Posterior cingulate gyrus (tissue), 11 donors: Measurements from ENCODE around the gene USP34.
"Not testable (repeated sequence)": the region's sequence is repeated elsewhere in the genome, so short reads cannot be mapped to it uniquely, and the experiment has no call there.

Experiments used
- DNase-seq, 10 donors: peaks; one replicate each; pipeline versions ENCODE4 v3.0.0 to v3.0.0-alpha.2; 2020 to 2021; ENCODE audit warnings: mixed read lengths in 3 of 10
- intact Hi-C: fragments of 100-400 bp; cut with DNase I; formaldehyde crosslinking; loops from one replicate; pipeline ENCODE4 v1.15.1; 2023

The USP34 gene

DNA sequence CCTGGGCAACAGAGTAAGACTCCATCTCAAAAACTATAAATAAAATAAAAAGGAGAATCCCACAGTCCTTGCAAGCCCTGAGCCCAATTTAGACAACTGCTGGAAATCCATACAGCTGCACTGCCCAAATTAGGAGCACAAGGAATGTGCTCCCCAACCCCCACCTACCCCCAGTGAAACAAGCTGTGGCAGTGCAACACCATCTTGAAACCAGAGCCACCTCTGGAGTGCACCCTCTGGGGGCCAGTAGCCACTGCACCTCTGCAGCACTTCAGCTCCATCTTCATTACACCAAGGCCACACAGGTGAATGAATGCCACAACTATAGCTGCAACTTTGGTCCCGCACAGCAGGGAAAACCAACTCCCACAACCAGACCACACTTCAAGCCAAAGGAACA, 37.3 kb downstream of the USP34 start:
- intact Hi-C loops, result no loop called here
- DNase-seq, result no peak

DNA sequence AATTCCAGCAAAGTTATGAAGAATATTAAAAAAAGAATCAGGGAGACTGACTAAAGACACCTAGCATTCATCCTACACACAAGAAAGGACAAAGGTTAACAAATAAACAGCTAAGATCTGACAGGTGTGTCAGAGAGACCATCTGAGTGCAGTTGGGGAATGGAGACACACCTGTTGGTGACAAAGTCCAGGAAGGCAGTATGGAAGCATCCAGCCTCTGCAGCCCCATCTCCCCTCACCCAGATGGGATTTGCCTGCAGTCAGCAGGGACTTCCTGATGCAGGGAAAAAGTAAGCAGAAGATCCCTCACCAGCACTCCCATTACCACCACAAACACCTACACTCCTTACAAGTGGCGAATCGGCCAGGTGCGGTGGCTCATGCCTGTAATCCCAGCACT, 37.9 kb downstream of the USP34 start:
- intact Hi-C loops, result no loop called here
- DNase-seq, result no peak

DNA sequence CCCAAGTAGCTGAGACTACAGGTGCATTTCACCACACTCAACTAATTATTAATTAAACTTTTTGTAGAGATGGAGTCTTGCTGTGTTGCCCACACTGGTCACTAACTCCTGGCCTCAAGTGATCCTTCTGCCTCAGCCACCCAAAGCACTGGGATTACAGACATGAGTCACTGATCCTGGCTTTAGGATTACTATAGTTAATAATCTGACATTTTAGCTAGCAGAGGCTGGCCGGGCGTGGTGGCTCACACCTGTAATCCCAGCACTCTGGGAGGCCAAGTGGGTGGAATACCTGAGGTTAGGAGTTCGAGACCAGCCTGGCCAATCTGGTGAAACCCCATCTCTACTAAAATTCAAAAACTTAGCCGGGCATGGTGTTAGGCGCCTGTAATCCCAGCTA, 39.5 kb downstream of the USP34 start:
- DNase-seq, result no peak
- intact Hi-C loops, result no loop called here

DNA sequence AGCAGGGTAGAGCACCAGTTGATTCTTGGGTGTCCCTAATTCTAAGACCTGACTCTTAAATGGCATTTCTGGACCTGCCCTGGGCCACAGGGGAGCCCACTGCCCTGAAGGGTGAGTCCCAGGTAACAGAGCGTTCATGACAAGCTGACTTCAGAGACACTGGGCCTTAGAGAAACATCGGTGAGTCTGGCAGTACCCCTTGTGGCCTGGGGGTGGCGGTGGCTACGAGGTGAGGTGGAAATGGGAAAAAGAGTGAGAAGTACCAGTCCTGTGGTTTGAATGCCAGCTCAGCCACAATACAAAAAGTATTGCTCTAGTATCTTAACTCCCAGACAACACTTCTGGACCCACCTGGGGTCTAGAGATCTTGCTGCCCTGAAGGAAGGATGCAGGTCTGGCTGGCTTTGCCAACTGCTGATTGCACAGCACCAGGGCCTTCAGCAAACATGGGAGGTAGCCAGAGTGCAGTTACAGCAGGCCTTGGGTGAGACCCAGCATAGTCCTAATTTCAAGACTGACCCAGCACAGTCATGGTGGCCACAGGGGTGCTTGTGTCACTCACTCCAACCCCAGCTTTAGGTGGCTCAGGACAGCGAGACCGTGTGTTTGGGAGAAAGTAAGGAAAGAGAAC, 44.5 kb downstream of the USP34 start:
- DNase-seq, result no peak
- intact Hi-C loops, result no loop called here

DNA sequence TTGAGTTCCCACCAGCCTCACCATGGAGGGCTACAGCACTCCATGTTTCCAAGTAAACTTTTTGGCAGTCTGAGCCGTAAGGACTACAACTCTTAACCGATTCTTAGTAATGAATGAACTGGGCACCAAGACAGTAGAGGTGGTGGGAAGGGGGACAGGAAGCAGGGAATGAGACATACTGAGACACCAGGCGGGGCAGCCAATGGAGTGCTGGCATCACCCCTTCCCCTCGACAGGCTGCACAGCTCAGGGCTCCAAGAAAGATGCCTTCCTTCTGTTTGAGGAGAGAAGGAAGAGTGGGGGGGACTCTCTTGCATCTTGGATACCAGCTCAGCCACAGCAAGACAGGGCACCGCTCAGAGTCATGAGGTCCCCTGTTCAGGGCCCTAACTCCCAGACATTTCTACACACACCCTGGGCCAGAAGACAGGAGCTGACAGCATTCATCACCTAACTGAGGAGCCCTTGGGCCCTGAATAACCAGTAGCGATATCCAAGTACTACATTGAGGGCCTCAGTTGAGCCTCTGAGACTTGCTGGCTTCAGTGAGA, 45.2 kb downstream of the USP34 start:
- no peak for DNase-seq
- intact Hi-C loops, result no loop called here

DNA sequence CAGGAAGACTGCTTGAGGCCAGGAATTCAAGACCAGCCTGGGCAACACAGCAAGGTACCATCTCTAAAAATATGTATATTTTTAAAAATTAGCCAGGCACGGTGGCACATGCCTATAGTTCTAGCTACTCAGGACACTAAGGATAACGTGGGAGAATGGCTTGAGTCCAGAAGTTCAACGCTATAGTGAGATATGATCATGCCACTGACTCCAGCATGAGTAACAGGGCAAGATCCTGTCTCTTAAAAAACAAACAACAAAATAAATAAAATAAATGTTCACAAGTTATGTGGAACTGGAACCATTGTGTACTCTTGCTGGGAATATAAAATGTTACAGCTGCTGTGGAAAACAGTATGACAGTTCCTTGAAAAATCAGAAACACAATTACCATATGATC, 47.2 kb downstream of the USP34 start:
- intact Hi-C loops, result no loop called here
- no peak for DNase-seq

DNA sequence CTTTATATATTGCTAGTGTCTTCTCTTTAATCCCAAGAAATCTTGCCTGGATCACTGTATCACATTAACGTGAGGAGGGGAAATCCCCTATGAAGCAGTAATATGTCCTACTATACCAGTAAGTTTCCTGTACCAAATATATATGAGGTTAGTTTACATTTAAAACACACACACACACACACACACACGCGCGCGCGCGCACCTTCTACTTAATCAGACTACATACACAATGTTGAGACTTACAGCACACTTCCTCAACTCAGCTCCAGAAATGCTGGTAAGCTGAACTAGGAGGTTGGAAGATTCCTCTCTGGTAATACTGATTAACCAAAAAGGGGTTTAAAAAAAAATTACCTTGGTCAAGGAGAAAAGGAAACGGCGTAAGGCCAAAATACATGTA, 49.3 kb downstream of the USP34 start:
- intact Hi-C loops, result no loop called here
- DNase-seq, result no peak

DNA sequence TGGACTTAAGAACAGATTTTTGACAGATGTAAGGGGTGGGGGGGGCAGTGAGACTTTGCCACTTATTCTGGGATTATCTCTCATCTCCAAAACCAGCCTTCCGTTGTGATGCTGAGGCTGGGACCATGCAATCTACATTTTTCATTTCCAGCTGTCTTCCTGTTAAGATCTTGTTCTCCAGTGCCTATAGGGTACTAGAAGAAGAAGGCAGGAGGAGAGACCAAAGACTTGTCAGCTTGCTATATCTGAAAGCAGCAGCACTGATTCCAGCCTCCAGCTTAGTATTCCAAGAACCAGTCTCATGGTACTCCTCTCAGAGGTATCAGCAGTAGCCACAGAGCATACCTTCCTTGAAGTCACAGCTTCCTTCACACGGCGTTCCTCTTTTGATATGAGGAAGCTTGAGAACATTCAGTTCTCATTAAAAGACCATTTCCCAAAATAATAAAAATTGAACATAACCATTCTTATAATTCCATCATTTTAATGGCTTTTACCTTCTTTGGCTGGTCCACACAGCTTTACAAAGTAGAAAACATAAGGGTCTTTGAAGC, 49.8 kb downstream of the USP34 start:
- intact Hi-C loops, result no loop called here
- no peak for DNase-seq

DNA sequence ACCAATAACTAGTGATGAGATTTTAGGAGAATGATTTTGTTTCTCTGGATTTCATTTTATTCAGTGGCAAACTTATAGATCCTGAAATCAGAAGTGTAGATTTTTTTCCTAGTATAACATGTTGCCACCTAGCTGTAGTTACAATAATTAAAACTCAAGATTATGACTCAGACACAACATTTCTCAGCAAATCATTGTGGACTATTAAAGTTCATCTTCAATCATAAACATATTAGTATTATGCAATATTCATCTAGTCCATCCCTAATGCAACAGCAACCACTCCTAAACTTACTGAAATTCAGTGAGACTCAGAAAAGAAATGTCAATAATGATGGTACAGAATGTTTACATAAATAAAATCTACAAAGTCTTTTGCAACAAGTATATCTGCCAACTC, 51.3 kb downstream of the USP34 start:
- intact Hi-C loops, result no loop called here
- DNase-seq, result no peak

DNA sequence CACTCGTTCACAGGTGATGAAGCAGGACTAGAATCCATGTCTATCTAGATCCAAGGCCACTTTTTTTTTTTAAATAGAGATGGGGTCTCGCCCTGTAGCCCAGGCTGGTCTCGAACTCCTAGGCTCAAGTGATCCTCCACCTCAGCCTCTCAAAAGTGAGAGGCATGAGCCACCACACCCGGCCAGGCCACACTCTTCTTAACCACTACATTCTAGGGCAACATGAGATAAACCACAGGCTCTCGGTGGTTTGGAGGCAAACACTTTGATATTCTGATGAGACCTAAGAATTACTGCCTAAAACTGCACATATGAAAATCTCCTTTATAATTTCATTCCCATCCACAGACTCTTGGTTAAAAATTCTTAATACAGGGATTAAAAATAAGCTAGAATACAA, 51.8 kb downstream of the USP34 start:
- intact Hi-C loops, result no loop called here

DNA sequence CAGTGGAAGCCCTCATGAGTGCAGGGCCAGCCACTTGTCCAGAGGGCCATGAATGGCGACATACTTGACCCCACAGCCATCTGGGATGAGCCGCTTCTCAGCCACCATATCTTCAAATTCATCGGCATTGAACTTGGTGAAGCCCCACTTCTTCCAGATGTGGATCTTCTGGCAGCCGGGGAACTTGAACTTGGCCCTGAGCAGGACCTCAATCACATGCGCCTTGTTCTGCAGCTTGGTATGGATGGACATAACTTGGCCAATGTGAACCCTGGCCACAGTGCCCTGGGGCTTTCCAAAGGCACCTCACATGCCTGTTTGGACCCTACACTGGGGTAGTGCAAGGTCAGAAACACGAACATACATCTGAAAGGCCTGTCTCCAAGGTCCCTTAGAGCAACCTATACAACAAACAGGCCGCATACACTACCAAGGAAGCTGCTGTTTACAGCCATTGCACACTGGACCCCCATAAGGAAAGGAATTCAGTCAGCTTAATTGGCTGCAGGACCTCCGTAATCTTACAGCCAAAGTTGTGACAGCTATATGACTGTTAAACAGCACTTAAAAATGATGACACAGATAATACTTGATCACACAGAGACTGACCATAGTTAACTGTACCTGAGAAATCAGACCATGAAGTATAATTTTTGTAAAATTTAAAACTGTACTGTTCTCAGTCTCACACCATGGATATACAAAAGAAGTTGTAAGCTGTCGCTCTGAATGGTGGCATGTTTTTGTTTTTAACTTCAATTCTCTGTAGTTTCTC, 53.8 kb downstream of the USP34 start:
- DNase-seq, result no peak
- intact Hi-C loops, result no loop called here

More for the DNA sequence above, 51.8 kb downstream of the USP34 start:
- DNase-seq, result no peak

DNA sequence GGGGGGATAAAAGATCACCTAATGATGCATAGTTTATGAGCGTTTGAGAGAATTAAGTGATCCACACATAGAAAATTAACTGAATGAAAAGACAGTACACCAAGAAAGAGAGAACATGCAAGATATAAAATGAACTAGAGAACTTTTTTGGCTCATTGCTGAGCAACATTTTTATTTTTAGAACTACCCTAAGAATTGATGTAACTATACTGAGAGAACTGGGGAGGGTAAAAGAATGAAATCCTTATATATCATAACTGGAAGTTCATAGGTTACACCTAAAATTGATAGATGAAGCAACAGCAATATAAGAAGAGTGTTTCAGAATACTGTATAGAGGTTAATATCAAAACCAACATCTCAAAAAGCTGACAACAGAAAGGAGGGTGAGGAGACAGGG, 55.6 kb downstream of the USP34 start:
- intact Hi-C loops, result no loop called here
- no peak for DNase-seq

DNA sequence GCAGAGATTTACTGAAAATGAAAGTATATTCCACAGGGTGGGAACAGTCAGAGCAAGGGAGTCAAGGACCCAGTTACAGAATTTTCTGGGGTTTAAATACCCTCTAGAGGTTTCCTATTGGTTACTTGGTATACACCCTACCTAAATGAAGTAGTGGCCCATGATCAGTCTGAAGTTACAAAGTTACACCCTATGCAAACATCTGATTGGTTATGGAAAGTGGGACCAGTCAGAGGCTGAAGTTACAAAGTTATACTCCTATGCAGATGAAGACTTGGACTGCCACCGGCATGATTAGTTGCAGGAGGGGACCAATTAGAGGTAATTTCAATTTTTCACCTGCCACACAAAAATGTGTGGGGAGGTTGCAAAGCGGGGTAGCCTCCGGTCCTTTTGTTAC, 56.2 kb downstream of the USP34 start:
- intact Hi-C loops, result no loop called here
- DNase-seq, result no peak

DNA sequence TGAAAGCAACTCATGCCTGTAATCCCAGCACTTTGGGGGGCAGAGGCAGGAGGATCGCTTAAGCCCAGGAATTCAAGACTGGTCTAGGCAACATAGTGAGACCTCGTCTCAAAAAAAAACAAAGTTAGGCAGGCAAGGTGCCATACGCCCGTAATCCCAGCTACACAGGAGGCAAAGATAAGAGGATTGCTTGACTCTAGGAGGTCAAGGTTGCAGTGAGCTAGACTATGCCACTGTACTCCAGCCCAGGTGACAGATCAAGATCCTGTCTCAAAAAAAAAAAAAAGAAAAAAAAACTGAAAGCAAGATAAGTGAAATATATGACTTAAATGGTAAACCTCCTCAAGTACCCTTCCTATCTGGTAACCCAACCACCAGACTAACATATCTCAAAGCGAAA, 59.8 kb downstream of the USP34 start:
- intact Hi-C loops, result no loop called here

DNA sequence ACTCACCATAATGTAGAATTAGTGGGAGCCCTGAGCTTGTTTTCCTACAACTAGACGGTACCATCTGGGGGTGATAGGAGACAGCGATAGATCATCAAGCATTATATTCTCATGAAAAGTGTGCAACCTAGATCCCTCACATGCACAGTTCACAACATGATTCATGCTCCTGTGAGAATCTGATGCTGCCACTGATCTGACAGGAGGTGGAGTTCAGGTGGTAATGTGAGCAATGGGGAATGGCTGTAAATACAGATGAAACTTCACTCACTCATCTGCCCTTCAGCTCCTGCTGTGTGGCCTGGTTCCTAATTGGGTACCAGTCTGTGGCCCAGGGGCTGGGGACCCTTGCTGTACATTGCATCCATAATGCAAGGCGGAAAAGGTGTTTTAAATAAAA, 60.7 kb downstream of the USP34 start:
- no peak for DNase-seq
- intact Hi-C loops, result no loop called here

More for the DNA sequence above, 59.8 kb downstream of the USP34 start:
- no peak for DNase-seq

DNA sequence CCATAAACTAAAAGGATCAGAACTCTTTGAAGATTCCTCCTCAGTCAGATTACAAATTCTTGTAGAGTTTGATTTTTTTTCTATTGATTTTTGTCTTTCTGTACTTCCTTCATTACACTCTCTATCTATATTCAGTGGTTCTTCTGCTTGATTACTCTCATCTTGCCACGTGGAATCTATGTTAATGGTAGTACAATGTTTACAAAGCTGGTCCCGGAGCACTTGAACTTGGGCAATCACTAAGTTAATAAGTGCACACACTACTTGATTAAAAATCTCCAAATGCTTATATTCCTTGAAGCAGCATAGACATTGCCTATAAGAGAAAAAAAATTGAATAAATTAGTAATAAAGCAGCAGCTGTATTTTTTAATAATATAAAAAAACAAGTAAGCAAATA, 65.1 kb downstream of the USP34 start:
- no peak for DNase-seq
- intact Hi-C loops, result no loop called here

DNA sequence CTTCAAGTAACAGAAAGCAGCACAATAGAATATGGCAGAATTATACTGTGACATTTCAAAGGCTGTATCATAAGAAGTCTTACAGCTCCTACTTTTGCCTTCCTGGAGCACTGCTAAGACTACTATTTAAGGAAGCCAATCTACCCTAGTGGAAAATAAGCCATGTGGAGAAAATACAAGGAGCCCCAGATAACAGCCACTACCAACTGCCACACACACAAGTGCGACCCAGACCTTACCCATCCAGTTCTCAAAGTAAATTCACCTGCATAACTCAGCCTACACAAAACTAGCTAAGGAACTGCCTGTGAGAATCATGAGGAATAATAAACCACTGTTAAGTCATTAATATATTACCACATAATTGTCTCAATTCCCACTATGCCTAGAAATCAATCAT, 66.4 kb downstream of the USP34 start:
- no peak for DNase-seq
- intact Hi-C loops, result no loop called here

DNA sequence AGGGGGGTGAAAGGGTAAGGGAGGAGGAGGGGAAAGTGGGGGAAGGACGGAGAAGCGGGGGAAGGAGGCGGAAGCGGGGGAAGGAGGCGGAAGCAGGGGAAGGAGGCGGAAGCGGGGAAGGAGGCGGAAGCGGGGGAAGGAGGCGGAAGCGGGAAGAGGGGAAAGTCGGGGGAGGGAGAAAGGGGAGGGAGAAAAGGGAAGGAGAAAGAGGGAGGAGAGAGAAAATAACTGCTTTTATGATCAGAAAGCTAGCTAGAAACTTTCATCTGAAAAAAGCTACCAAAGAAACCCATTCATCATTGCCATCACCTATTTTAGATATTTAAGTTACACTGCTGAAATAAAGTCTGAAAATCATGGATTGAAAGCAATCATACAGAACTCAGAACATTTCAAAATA, 72.5 kb downstream of the USP34 start:
- no peak for DNase-seq
- intact Hi-C loops, result no loop called here

DNA sequence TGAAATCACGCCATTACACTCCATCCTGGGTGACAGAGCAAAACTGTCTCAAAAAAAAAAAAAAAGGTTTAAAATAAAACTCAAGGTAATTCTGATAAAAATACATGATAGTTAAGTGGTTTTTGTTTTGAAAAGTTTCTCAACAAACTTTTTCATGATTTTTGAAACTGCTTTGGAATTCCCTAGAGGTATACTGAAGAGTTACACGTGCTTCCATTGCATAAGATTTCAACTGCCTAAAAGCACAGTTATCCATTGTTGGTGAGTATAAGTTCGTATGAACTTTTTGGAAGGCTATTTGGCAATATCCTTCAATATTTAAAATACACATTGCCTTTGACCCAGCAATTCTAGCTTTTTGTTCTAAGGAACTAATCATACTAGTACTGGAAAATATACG, 74.9 kb downstream of the USP34 start:
- no peak for DNase-seq
- intact Hi-C loops, result no loop called here

DNA sequence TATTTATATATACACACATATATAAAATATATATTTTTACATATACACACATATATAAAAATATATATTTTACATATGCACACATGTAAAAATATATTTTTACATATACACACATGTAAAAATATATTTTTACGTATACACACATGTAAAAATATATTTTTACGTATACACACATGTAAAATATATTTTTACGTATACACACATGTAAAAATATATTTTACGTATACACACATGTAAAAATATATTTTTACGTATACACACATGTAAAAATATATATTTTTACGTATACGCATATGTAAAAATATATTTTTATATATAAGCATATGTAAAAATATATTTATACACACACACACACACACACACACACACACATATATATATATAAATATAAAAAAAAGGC, 83.3 kb downstream of the USP34 start:
- intact Hi-C loops, DNase-seq: not testable (repeated sequence)

DNA sequence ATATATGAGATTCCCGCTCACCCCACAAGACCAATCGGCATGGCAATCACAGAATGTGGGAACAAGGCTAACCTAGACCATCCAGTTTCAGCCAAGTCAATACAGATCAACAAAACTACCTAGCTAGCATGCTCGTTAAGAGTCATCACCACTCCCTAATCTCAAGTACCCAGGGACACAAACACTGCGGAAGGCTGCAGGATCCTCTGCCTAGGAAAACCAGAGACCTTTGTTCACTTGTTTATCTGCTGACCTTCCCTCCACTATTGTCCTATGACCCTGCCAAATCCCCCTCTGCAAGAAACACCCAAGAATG, 90.0 kb downstream of the USP34 start:
- DNase-seq, intact Hi-C loops: not testable (repeated sequence)
